Measurements from ENCODE around the gene IL10RA.

Gene IL10RA

DNA sequence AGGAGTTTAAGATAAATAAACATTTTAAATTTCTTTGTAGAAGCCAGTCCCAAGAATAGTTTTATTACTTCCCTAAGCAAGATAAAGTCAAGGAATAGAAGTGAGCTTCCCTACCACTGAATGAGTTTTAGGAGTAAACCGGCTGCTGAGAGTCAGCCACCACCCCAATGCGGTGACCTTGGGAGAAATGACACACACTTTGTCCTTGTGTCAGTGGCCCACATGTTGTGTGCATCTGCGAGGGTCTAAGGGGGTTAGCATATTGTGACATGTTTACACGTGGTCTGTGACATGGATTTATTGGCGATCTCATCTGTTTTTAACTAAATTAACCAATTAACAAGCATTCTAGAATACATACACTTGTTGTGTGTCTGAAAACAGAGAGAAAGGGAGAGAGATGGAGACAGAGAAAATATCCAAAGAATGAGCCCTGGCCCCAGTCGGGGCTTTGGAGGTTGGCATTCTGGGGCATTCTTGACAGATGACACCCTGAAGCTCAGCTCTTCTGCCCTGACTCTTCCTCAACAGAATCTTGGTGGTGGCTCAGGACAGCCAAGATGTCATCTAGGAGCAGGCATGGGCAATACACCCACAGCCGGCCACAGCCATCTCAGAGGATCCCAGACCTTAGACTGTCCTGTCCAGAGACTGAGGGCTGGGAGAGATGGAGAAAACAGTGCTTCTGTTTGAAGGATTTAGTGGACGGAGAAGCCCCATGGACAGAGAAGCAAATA lies 60.9 kb downstream of the IL10RA start:
- no peak for DNase-seq (ENCODE audit: low read depth in 2 of 2)

DNA sequence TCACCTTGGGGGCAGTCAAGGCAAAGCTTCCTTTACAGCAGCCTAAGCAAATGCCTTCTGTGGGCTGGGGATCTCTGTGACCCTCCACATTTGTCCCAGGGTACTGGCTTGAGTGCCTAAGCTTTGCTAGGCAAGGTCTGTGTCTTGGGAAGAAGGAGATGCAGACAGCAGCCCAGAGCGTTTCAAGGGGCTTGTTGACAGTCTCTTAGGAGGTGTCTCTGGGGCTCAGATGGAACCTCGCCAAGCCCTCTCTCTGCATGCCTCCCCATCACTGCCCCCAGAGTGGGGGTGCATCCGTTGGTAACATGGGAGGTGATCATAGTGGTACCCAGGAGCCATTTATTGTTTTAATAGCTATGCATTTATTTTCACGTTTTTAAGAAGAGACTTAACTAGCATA lies 61.6 kb downstream of the IL10RA start:
- no peak for DNase-seq (ENCODE audit: low read depth in 2 of 2)

DNA sequence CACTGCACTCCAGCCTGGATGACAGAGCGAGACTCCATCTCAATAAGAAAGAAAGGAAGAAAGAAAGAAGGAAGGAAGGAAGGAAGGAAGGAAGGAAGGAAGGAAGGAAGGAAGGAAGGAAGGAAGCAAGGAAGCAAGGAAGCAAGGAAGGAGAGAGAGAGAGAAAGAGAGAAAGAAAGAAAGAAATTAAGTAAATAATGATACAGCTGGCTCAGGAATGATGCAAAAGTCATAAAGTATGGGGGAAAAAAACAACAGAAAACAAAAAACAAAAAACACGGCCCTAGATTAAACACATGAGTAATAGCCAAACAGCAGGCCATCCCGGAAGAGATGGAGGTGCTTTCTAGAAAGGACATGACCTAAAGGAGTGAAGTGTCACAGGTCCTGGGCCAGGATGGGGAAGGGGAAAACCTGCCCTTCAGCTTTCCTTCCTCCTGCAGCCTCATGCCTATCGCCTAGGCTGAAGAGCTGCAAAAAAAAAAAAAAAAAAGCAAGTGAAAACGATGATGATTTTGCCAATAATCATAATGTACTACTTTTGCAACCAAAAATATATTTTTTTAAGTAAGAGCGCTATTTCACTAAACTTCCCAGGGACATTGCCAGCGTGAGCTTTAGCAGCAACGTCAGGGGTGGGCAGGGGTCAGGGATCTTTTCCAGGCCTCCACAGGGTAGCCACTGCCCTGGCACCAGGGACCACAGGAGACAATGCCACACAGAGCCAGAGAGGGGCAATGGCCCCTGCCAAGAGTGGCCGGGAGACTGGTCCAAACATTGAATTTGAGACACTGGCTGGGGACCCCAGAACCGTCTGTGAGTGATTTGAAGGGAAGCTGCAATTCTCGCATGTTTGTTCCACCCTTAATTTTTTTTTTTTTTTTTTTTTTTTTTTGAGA lies 62.5 kb downstream of the IL10RA start:
- no peak for DNase-seq (ENCODE audit: low read depth in 2 of 2)

DNA sequence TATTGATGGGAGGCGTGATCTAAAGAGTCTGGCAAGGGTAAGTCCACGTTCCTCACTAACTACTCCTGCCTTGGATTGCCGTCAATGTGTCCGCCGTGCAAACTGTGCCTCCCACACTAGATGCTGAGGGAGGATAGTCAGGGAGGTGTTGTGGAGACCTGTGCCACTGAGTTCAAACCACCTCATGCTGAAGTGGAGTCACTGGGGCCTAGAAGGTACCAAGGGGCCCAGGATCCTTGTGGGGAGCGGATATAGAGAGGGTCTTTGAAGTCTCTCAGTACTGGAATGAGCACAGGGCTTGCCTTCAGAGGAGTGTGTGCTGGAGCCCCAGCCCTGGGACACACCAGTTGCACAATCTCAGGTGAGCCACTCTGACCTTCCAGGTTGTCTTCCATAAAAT lies 63.6 kb downstream of the IL10RA start:
- no peak for DNase-seq (ENCODE audit: low read depth in 2 of 2)

DNA sequence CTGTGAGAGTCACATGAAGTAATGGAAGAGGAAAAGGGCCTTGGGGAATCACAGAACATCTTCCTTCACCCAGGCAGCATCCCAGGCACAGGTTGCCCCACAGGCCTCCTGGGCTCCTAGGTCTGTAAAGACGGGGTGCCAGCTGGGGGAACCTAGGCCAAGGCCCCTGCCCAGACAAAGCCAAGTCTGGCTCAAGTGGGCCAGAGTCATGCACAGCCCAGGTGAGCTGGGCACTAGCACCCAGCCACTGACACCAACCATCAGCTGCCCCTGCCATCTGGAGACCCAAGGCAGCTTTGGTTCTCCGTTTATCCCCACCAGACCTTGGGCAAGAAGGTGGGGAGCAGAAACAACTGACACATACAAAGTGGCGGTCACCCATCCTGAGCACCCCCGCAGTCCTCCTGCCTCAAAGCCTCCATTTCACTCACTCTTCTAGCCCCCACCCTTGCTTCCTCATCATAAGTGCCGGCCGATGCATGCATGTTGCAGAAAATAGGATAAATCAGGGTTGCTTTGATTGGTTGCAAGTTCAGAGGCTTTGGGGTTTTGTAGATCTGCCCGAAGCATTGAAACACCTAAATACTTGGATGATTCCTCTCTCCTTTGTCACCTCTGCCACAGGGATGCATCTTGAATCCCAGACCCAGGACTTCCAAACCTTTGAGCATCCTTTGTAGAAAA lies 64.2 kb downstream of the IL10RA start:
- DNase-seq (ENCODE audit: low read depth in 2 of 2) = no peak
